A673 (cell line): ENCODE measurements around the gene GATA5.

Experiments used
- CTCF ChIP-seq: fragments of 300-800, 200-600 bp; sonication (generic); conservative IDR thresholded peaks from 2 replicates; pipeline ENCODE4 v1.5.1; 2017; ENCODE audit warnings: low read depth, mild to moderate bottlenecking, antibody characterized with exemption, low read length, moderate library complexity, mixed read lengths
- EZH2 ChIP-seq: fragments of 200-600 bp; sonication (generic); IDR thresholded peaks from 2 replicates; pipeline ENCODE4 v1.6.1; 2017; ENCODE audit warnings: borderline replicate concordance, low read depth, mild to moderate bottlenecking, mixed read lengths, antibody characterized with exemption, low read length; ENCODE audit not compliant: poor library complexity, severe bottlenecking

- no peak for TF ChIP-seq CTCF
- TF ChIP-seq EZH2 = no peak
Observed at GRCh38 chr20:62472138-62472940, 3.5 kb downstream of the GATA5 start.
